SHP77 treated with DMSO at 0.1 percent for 48 hours (cell line): Measurements from ENCODE around the gene TTLL11.
"Not testable (repeated sequence)": the region's sequence is repeated elsewhere in the genome, so short reads cannot be mapped to it uniquely, and the experiment has no call there.

Source experiments
- DNase-seq: peaks from one replicate; lab custom pipeline; 2025; lab: John Stamatoyannopoulos, UW

The TTLL11 gene

GRCh38 chr9:121811751-121812150 lies 281.4 kb downstream of the TTLL11 start:
- DNase-seq, result no peak

DNA sequence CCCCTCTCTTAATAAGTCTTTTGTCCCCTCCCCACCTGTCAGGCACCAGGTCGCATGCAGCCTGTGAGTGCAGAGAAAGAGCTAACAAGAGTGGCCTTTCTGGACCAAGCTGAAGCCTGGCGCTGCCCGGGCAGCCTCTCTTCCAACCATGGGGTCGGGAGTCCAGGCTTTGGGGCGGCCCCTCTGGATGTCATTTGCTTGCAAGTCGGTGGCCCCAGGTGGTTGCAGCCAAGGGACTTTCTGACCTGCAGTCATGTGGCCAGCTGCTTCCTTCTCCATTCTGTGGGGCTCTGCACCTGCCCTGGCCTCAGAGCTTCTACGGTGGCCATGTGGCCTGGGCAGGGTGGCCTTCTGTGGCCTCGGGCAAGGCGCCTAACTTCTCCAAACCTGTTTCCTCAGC lies 282.0 kb downstream of the TTLL11 start:
- no peak for DNase-seq

DNA sequence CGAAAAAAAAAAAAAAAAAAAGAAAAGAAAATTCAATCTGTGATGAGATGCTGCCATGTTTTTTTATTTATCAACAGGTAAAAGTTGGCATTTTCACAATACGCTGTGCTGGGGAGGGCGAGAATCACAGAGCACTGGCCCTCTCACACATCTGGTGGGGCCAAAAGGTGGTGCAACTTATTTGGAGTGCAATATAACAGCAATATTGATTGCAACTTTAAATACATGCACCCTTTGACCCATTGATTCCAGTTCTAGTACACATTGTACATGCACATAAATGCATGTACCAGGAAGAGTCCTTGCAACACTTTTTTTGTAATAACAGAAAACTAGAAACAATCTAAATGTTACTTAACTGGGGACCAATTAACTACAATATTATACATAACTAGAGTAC lies 282.6 kb downstream of the TTLL11 start:
- no peak for DNase-seq

DNA sequence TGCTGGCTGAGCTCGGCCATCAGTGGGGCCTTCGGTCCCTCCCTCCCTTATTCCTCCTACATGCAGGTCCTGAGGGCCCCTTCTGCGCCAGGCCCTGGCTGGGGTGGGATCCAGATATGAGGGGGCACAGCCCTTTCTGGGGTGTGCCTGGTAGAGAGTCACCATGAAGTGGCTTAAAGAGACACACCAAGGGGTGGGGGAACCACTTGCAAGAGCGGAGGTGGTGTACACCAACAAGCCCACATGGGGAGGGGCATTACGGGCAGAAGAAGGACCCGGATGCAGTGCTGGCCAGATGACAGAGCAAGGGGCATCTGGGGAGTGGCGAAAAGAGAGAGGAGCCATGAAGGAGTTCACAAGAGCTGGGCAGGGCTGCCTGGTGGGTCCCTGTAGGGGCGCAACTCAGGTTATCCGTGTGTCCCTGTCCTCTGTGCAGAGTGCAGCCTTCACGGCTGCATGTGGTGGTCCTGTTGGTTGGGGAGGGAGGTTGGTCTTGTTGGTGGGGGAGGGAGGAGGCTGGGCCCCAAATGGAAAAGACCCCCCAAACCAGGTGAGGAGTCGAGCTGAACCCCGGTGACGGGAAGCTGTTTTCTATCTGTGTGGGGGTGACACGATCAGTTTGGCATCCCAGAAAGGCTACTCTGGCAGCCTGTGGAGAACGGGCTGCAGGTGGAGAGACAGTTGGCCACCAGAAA lies 283.6 kb downstream of the TTLL11 start:
- no peak for DNase-seq

GRCh38 chr9:121808781-121809180 lies 284.3 kb downstream of the TTLL11 start:
- DNase-seq, result no peak

- DNase-seq, result no peak
These were observed 285.3 kb downstream of the TTLL11 start for GRCh38 chr9:121807823-121808278.

DNA sequence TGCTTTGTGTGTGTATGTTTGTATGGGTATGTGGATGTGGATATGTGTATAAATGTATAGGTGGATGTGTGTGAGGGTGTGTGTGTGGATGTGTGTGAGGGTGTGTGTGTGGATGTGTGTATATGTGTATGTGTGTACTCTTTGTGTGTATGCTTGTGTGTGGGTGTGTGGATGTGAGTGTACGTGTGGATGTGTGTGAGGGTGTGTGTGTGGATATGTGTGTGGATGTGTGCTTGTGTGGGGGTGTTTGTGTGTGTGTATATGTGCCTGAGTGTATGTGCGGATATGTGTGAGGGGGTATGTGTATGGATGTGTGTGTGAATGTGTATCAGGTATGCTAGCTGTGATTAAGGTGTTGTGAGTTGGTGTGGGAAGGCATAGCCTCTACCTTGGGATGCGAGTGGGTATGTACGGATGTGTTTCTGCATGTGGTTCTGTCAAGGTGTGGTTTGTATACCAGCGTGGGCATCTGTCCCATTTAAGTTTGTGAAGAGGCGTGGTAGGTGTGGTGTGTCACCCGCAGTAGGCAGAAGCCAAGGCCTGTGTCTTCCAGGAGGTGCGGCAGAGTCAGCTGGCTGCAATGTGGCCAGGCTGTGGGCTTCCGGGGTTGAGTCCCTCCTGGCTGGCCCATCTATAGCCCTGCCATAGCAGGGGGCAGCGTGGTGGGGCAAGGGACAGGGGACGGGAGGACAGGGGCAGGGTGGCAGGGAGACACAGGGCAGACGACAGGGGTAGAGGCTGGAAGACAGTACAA lies 285.9 kb downstream of the TTLL11 start:
- DNase-seq, result no peak

- DNase-seq, result no peak
These were observed 290.4 kb downstream of the TTLL11 start for GRCh38 chr9:121802753-121803152.

- DNase-seq, result no peak
These were observed 291.5 kb downstream of the TTLL11 start for GRCh38 chr9:121801579-121801978.

DNA sequence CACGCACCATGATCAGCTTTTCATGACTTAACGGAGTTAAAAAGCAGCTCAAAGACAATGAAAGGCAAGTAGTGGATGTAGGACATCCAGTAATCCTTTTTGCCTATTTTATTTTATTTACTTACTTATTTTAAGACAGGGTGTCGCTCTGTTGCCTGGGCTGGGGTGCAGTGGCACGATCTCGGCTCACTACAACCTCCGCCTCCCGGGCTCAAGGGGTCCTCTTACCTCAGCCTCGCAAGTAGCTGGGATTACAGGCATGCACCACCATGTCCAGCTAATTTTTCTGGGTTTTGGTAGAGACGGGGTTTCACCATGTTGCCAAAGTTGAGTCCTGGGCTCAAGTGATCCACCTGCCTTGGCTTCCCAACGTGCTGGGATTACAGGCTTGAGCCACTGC lies 292.7 kb downstream of the TTLL11 start:
- DNase-seq, result no peak

DNA sequence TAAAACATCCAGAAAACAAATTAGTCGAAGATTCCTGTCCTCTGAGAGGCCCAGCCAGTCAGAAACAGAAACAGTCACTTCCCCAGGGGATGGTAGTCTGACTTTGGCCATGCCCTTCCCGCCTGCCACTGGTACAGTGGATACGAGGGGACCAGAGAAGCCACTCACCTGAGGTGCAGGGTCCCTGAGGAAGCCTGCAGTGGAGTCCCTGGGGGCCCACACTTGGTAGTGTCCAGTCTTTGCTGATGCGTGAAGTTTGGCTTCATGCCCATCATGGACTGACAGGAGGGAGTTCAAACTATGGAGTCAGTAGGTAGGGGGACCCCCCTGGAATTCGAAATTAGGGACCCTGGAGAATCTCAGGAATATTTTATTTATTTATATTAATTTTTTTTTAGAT lies 294.2 kb downstream of the TTLL11 start:
- DNase-seq, result no peak

DNA sequence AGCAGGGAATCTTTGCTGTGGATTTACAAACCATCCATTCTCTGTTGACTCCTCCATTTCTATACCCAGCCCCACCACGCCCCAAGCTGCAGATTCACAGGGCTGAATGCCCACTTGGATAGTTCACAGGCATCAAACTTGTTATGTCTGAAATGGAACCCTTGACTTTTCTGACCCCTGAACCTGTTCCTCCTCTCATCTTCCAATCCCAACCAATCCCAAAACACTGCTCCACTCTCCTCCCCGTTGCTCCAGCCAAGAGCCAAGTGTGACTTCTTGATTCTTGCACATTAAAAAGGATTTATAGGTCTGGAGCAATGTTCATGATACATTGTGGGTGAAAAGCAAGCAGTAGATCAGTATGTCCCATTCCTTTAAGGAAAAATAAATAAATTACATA lies 296.0 kb downstream of the TTLL11 start:
- DNase-seq, result no peak

DNA sequence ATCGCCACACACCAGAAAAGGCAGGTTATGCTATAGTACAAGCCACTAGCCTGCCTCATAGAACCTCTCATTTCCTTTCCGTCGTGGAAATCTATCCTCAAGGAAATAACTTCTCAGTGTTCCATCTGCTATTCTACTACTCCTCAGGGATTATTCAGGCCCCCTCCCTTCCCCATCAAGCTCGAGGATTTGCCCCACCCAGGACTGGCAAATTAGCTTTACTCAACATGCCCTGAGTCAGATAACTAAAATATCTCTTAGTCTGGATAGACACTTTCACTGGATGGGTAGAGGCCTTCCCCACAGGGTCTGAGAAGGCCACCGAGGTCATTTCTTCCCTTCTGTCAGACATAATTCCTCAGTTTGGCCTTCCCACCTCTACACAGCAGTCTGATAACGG lies 298.8 kb downstream of the TTLL11 start:
- not testable (repeated sequence) for DNase-seq

DNA sequence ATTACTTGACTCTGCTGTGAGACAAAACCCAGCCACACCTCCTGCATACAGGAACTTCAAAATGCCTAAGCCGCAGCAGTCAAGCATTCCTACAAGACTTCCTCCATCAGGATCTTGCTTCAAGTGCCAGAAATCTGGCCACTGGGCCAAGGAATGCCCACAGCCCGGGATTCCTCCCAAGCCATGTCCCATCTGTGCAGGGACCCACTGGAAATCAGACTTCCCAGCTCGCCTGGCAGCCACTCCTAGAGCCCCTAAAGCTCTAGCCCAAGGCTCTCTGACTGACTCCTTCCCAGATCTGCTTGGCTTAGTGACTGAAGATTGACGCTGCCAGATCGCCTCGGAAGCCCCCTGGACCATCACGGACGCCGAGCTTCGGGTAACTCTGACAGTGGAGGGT lies 300.6 kb downstream of the TTLL11 start:
- DNase-seq, result not testable (repeated sequence)

DNA sequence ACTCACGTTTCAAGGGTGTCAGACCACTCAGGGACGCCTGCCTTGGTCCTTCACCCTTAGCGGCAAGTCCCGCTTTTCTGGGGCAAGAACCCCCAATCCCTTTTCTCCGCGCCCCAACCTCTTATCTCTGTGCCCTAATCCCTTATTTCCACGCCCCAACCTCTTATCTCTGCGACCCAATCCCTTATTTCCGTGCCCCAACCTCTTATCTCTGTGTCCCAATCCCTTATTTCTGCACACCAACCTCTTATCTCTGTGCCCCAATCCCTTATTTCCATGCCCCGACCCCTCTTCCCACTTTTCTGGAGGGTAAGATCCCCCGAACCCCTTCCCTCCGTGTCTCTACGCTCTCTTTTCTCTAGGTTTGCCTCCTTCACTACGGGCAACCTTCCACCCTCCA lies 302.3 kb downstream of the TTLL11 start:
- no peak for DNase-seq

- no peak for DNase-seq
These were observed 304.3 kb downstream of the TTLL11 start for GRCh38 chr9:121788686-121789366.

- no peak for DNase-seq
These were observed 306.1 kb downstream of the TTLL11 start for GRCh38 chr9:121786998-121787422.

- no peak for DNase-seq
These were observed 306.6 kb downstream of the TTLL11 start for GRCh38 chr9:121786543-121786948.

DNA sequence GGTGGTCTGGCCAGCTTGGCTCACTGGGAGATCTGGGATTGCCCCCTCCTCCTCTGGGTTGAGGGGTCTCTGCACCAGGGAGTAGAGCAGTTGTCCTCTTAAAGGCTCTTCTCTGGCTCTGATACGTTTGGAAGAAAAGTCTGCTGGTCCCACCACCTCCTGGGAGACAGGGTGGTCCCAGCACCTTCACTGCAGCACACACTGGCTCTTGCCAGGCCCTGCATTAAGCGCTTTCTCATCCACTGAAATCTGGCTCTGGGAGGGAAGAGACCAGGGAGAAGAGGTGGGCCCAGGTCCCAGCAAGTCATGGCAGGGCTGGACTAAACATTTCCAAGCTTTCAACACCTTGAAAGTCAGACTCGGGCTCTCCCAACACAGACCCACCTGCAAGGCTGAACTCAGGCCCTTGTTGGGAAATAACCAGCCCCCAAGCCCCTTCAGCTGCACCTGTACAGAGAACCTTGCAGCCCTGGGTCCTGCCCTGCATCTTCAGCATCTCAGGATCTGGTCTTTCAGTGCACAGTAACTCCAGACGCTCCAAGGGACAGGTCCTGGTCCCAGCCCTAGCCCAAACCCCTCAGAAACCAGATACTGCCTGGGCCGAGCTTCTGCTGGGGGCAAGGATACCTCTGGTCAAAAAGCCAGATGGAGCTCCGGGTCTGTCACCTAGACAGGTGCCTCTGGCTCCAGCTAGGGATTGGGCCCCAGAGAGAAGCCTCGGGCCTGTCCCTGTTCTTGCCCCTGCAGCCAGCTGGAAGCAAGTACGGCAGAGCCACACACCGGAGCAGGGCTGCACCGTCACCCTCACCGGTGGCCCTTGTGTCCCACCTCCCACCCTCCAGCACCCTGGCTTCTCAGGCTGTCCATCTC lies 307.2 kb downstream of the TTLL11 start:
- DNase-seq, result no peak

GRCh38 chr9:121784731-121785411 lies 308.2 kb downstream of the TTLL11 start:
- no peak for DNase-seq
